K562 (cell line): Measurements from ENCODE around the gene CALD1. TPM values are rescaled to one million over a fixed set of nuclear protein-coding genes. Genes with fewer than 3 reads are reported as not detected.

Experiments used
- ARHGAP35 ChIP-seq: fragments of 450-650 bp; IDR thresholded peaks from 2 replicates; pipeline ENCODE4 v1.6.1; 2018; ENCODE audit not compliant: partially characterized antibody
- BACH1 ChIP-seq: fragments of 200-800 bp; sonication (Bioruptor generic); IDR thresholded peaks from 2 replicates; pipeline ENCODE4 v1.6.1; 2016; ENCODE audit warnings: missing genetic modification characterization, missing compliant biosample characterization
- DIDO1 ChIP-seq: fragments of 450-650 bp; IDR thresholded peaks from 2 replicates; pipeline ENCODE4 v1.6.1; 2016; ENCODE audit warnings: low read depth, missing biosample characterization, missing genetic modification characterization
- DPF2 ChIP-seq: fragments of 450-650 bp; IDR thresholded peaks from 2 replicates; pipeline ENCODE4 v1.6.1; 2016
- EWSR1 ChIP-seq: fragments of 450-650 bp; IDR thresholded peaks from 2 replicates; pipeline ENCODE4 v1.6.1; 2018; ENCODE audit warnings: borderline replicate concordance, mild to moderate bottlenecking, low read depth, moderate library complexity; ENCODE audit not compliant: partially characterized antibody
- GABPB1 ChIP-seq: sonication (generic); formaldehyde crosslinking; IDR thresholded peaks from 2 replicates; pipeline ENCODE4 v1.8.0; 2022; ENCODE audit warnings: mild to moderate bottlenecking, missing genetic modification reagents
- GATAD2A ChIP-seq: fragments of 450-650 bp; IDR thresholded peaks from 2 replicates; pipeline ENCODE4 v1.6.1; 2017
- HEY1 ChIP-seq: fragments of 250-450 bp; sonication (Bioruptor Pico); IDR thresholded peaks from 2 replicates; pipeline ENCODE4 v1.5.0; 2020; ENCODE audit warnings: mild to moderate bottlenecking, moderate library complexity, borderline replicate concordance
- MAFF ChIP-seq: IDR thresholded peaks from 2 replicates; pipeline ENCODE4 v1.6.1; 2012; ENCODE audit warnings: low read length, improper control_type of control experiment
- MAFG ChIP-seq: fragments of 450-650 bp; conservative IDR thresholded peaks from 2 replicates; pipeline ENCODE4 v1.6.1; 2016; ENCODE audit warnings: missing genetic modification characterization, missing compliant biosample characterization
- MXD1 ChIP-seq: fragments of 250-450 bp; sonication (Bioruptor Pico); IDR thresholded peaks from 2 replicates; pipeline ENCODE4 v1.8.0; 2021; ENCODE audit warnings: borderline replicate concordance, mild to moderate bottlenecking, moderate library complexity; ENCODE audit not compliant: poor library complexity, severe bottlenecking
- NFE2L1 ChIP-seq: fragments of 450-650 bp; IDR thresholded peaks from 2 replicates; pipeline ENCODE4 v1.6.1; 2016; ENCODE audit warnings: missing genetic modification characterization, low read depth, mild to moderate bottlenecking, missing compliant biosample characterization, moderate library complexity, borderline replicate concordance
- PREB ChIP-seq: sonication (generic); formaldehyde crosslinking; IDR thresholded peaks from 2 replicates; pipeline ENCODE4 v1.8.1; 2023; ENCODE audit warnings: mild to moderate bottlenecking, missing genetic modification reagents
- RREB1 ChIP-seq: fragments of 250-450 bp; sonication (Bioruptor Pico); IDR thresholded peaks from 2 replicates; pipeline ENCODE4 v1.4.0; 2020
- TAF9B ChIP-seq: fragments of 450-650 bp; IDR thresholded peaks from 2 replicates; pipeline ENCODE4 v1.6.1; 2018; ENCODE audit warnings: mild to moderate bottlenecking; ENCODE audit not compliant: partially characterized antibody
- TBL1XR1 ChIP-seq, 2 experiments: IDR thresholded peaks; 2 replicates each; pipeline ENCODE4 v1.6.1; 2012; ENCODE audit warnings: improper control_type of control experiment in 2 of 2, low read length in 2 of 2, mild to moderate bottlenecking in 1 of 2
- TRIM24 ChIP-seq, 2 experiments: fragments of 450-650 bp; IDR thresholded peaks; 2 replicates each; pipeline ENCODE4 v1.6.1; 2016
- ZNF589 ChIP-seq: fragments of 200-800 bp; sonication (Bioruptor generic); IDR thresholded peaks from 2 replicates; pipeline ENCODE4 v1.6.1; 2016; ENCODE audit warnings: low read depth, missing genetic modification characterization, missing compliant biosample characterization
- ZNF764 ChIP-seq: fragments of 250-450 bp; sonication (Bioruptor Pico); IDR thresholded peaks from 2 replicates; pipeline ENCODE4 v1.4.0; 2020; ENCODE audit warnings: low read depth, mild to moderate bottlenecking, moderate library complexity
- ZNF778 ChIP-seq: fragments of 450-650 bp; formaldehyde crosslinking; IDR thresholded peaks from 2 replicates; pipeline ENCODE4 v1.4.0; 2020; ENCODE audit warnings: mild to moderate bottlenecking, moderate library complexity
- ZSCAN32 ChIP-seq: fragments of 450-650 bp; formaldehyde crosslinking; IDR thresholded peaks from 2 replicates; pipeline ENCODE4 v1.4.0; 2020; ENCODE audit warnings: mild to moderate bottlenecking, moderate library complexity
- polyA plus RNA-seq, 8 experiments: library from polyadenylated mRNA; depleted of rRNA in 4 of 8; stranded (reverse) in 5 of 8; unstranded in 3 of 8; fragments of >200 nt; fragmentation: Nextera tagmentation in 2 of 8; fragmentation: Illumina TruSeq in 1 of 8; extraction: Ambion mirVana in 2 of 8; extraction: Trizol in 1 of 8; gene quantifications; 2 replicates each; pipeline versions ENCODE4 v1.2.1 to v1.2.3, GENCODE V29; 2011 to 2014; ENCODE audit warnings: inconsistent platforms in 1 of 8, missing spikeins in 1 of 8
- total RNA-seq, 7 experiments: library from RNA; depleted of rRNA in 6 of 7; stranded (reverse); fragments of >200 nt in 6 of 7; fragmentation: Illumina TruSeq in 2 of 7; extraction: Trizol in 2 of 7; gene quantifications; 2 replicates each; pipeline versions ENCODE4 v1.2.1 to v1.2.3, GENCODE V29; 2011 to 2021; ENCODE audit warnings: low replicate concordance in 1 of 7

The CALD1 gene
- total and polyA plus RNA-seq, 9 of the 15 experiments (the other 6 are each of a cell fraction or from before 2014, with no cell fraction given): 0.40 TPM; not detected in 8

GRCh38 chr7:134932707-134933370, 153.4 kb downstream of the CALD1 start (continued):
- TF ChIP-seq RREB1 (CRISPR knock-in tag) (0 out of 2 replicates have a peak, but pooled peaks have one; percentile 47), DIDO1 (peak; percentile 58; the same call in 1 of the 2 replicates), ZNF778 (no peak), GATAD2A (no peak), NFE2L1 (peak; percentile 90), EWSR1 (no peak), GABPB1 (CRISPR knock-in tag) (no peak), HEY1 (no peak), MAFF (peak; percentile 36; the same call in 1 of the 2 replicates), TRIM24 (IDR thresholded peaks at IDR 0.05) (0 out of 4 replicates have a peak, but pooled peaks of 1 of the 2 experiments have one; percentile 30), MAFG (tag) (peak; percentile 99), ZSCAN32 (CRISPR knock-in tag) (no peak), PREB (CRISPR knock-in tag) (peak; percentile 68; the same call in 1 of the 2 replicates), TAF9B (peak; percentile 12), BACH1 (tag) (0 out of 2 replicates have a peak, but pooled peaks have one; percentile 38), TBL1XR1 (IDR thresholded peaks at IDR 0.05; ENCODE audit: low read length in 2 of 2) (no peak), MXD1 (CRISPR knock-in tag) (no peak), ZNF589 (CRISPR knock-in tag) (no peak), DPF2 (peak; percentile 76), ZNF764 (no peak), ARHGAP35 (peak; percentile 25)
